H1 (cell line): ENCODE results near the gene SBF1. TPM values are rescaled to one million over a fixed set of nuclear protein-coding genes. Genes with fewer than 3 reads are reported as not detected.
A peak's percentile ranks its signal among the peaks of the same experiment; 100 is the strongest.

Experiments used
- CEBPB ChIP-seq: IDR thresholded peaks from 2 replicates; pipeline ENCODE4 v1.6.1; 2012; ENCODE audit warnings: low read depth, low read length
- CTBP2 ChIP-seq: IDR thresholded peaks from 2 replicates; pipeline ENCODE4 v1.7.0; 2011; ENCODE audit warnings: borderline replicate concordance, mild to moderate bottlenecking, moderate library complexity, mixed read lengths, low read length; ENCODE audit not compliant: insufficient read depth, insufficient read length
- EP300 ChIP-seq, 2 experiments: IDR thresholded peaks; 1 replicate in 1 of 2; 2 replicates in 1 of 2; pipeline ENCODE4 v1.6.1; 2011 to 2012; ENCODE audit warnings: low read depth in 2 of 2, low read length in 2 of 2, mild to moderate bottlenecking in 2 of 2, borderline replicate concordance in 1 of 2, inconsistent platforms in 1 of 2, moderate library complexity in 1 of 2
- POLR2A ChIP-seq, 2 experiments: IDR thresholded peaks; 1 replicate in 1 of 2; 2 replicates in 1 of 2; pipeline ENCODE4 v1.6.1; 2011; ENCODE audit warnings: low read depth in 2 of 2, low read length in 2 of 2, mild to moderate bottlenecking in 2 of 2; ENCODE audit errors: control extremely low read depth in 1 of 2
- SIX5 ChIP-seq: IDR thresholded peaks from 2 replicates; pipeline ENCODE4 v1.6.1; 2011; ENCODE audit warnings: mild to moderate bottlenecking, low read depth, low read length
- TAF1 ChIP-seq: IDR thresholded peaks from 2 replicates; pipeline ENCODE4 v1.6.1; 2011; ENCODE audit warnings: mild to moderate bottlenecking, low read depth, low read length
- TAF7 ChIP-seq: optimal IDR thresholded peaks from 2 replicates; pipeline ENCODE3; 2011; ENCODE audit warnings: low read depth, mild to moderate bottlenecking, inconsistent platforms, low read length, moderate library complexity, borderline replicate concordance
- polyA plus RNA-seq, 7 experiments: library from polyadenylated mRNA; depleted of rRNA in 3 of 7; stranded (reverse) in 5 of 7; unstranded in 2 of 7; fragments of >200 nt in 5 of 7; fragments of 200-250 nt in 2 of 7; gene quantifications; 1 replicate in 5 of 7; 2 replicates in 1 of 7; 4 replicates in 1 of 7; pipeline versions ENCODE4 v1.2.1 to v1.2.3, GENCODE V29; 2011 to 2013; ENCODE audit warnings: missing spikeins in 2 of 7, mixed read lengths in 2 of 7
- total RNA-seq: library from RNA; stranded (reverse); fragmentation: NEBNext Ultra II Directional; extraction: Animal tissue kit (Norgen Biotek cat#: 25700); gene quantifications from 2 replicates; pipeline ENCODE4 v1.2.1, GENCODE V29; 2021
- TF ChIP-seq, protein P1 (sequence below): fragments of 300-600 bp; sonication (generic); IDR thresholded peaks from 2 replicates; pipeline ENCODE4 v1.7.1; 2012; ENCODE audit warnings: low read length, moderate library complexity, mild to moderate bottlenecking, inconsistent platforms; ENCODE audit not compliant: insufficient replicate concordance
- TF ChIP-seq, protein P2 (sequence below): IDR thresholded peaks from 2 replicates; pipeline ENCODE4 v1.6.1; 2012; ENCODE audit warnings: inconsistent platforms

SBF1 gene
- total and polyA plus RNA-seq, 2 of the 8 experiments (the other 6 are each of a cell fraction or from before 2014, with no cell fraction given) = 29.1 to 71.5 TPM

DNA sequence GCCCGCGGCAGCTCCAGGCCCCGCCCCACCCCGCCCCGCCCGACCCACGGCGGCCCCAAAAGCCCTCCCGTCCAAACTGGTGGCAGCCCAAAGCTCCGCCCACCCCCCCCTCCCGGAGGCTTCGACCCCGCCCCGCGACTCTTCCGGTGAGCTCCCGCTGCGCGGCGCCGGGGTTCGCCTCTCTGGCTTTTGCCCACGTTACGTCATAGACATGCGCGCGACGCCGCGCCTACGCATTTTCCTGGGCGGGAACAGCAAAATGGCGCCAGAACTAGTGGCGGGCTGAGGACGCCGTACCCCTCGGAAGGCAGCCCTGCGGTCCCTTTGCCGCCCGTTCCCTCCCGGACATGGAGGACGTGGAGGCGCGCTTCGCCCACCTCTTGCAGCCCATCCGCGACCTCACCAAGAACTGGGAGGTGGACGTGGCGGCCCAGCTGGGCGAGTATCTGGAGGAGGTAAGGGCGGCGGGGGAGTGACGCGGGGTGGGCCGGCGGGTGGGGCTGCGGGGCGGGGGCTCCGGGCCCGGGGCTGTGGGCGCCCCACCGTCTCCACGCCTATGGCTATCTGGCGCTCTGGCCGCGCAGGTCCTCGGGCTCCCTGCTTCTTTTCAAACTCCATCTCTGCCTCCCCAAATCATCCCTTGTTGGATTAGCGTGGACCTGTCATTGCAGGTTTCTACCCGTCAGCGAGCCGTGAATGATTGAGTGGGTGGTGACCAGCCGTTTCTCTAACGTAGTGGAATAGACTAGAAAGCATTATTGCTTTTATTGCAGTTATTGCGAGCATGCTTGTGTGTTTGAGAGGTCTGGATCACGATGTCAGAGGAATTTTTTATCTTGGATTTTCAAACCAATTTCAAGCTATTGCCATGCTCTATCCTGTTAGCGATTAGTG lies 33.4 kb upstream of the SBF1 start, which contains the start of gene NCAPH2 (continued):
- TF ChIP-seq, protein P1, sequence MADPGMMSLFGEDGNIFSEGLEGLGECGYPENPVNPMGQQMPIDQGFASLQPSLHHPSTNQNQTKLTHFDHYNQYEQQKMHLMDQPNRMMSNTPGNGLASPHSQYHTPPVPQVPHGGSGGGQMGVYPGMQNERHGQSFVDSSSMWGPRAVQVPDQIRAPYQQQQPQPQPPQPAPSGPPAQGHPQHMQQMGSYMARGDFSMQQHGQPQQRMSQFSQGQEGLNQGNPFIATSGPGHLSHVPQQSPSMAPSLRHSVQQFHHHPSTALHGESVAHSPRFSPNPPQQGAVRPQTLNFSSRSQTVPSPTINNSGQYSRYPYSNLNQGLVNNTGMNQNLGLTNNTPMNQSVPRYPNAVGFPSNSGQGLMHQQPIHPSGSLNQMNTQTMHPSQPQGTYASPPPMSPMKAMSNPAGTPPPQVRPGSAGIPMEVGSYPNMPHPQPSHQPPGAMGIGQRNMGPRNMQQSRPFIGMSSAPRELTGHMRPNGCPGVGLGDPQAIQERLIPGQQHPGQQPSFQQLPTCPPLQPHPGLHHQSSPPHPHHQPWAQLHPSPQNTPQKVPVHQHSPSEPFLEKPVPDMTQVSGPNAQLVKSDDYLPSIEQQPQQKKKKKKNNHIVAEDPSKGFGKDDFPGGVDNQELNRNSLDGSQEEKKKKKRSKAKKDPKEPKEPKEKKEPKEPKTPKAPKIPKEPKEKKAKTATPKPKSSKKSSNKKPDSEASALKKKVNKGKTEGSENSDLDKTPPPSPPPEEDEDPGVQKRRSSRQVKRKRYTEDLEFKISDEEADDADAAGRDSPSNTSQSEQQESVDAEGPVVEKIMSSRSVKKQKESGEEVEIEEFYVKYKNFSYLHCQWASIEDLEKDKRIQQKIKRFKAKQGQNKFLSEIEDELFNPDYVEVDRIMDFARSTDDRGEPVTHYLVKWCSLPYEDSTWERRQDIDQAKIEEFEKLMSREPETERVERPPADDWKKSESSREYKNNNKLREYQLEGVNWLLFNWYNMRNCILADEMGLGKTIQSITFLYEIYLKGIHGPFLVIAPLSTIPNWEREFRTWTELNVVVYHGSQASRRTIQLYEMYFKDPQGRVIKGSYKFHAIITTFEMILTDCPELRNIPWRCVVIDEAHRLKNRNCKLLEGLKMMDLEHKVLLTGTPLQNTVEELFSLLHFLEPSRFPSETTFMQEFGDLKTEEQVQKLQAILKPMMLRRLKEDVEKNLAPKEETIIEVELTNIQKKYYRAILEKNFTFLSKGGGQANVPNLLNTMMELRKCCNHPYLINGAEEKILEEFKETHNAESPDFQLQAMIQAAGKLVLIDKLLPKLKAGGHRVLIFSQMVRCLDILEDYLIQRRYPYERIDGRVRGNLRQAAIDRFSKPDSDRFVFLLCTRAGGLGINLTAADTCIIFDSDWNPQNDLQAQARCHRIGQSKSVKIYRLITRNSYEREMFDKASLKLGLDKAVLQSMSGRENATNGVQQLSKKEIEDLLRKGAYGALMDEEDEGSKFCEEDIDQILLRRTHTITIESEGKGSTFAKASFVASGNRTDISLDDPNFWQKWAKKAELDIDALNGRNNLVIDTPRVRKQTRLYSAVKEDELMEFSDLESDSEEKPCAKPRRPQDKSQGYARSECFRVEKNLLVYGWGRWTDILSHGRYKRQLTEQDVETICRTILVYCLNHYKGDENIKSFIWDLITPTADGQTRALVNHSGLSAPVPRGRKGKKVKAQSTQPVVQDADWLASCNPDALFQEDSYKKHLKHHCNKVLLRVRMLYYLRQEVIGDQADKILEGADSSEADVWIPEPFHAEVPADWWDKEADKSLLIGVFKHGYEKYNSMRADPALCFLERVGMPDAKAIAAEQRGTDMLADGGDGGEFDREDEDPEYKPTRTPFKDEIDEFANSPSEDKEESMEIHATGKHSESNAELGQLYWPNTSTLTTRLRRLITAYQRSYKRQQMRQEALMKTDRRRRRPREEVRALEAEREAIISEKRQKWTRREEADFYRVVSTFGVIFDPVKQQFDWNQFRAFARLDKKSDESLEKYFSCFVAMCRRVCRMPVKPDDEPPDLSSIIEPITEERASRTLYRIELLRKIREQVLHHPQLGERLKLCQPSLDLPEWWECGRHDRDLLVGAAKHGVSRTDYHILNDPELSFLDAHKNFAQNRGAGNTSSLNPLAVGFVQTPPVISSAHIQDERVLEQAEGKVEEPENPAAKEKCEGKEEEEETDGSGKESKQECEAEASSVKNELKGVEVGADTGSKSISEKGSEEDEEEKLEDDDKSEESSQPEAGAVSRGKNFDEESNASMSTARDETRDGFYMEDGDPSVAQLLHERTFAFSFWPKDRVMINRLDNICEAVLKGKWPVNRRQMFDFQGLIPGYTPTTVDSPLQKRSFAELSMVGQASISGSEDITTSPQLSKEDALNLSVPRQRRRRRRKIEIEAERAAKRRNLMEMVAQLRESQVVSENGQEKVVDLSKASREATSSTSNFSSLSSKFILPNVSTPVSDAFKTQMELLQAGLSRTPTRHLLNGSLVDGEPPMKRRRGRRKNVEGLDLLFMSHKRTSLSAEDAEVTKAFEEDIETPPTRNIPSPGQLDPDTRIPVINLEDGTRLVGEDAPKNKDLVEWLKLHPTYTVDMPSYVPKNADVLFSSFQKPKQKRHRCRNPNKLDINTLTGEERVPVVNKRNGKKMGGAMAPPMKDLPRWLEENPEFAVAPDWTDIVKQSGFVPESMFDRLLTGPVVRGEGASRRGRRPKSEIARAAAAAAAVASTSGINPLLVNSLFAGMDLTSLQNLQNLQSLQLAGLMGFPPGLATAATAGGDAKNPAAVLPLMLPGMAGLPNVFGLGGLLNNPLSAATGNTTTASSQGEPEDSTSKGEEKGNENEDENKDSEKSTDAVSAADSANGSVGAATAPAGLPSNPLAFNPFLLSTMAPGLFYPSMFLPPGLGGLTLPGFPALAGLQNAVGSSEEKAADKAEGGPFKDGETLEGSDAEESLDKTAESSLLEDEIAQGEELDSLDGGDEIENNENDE = no peak
- TF ChIP-seq TAF7 = peak; percentile 96
- peak; percentile 99 for TF ChIP-seq TAF1
- peak; percentile 38; the same call in 1 of the 2 replicates for TF ChIP-seq CEBPB
- peak in 1 of 2 experiments; percentile 44; a peak in 1 of 3 replicates for TF ChIP-seq EP300 (IDR thresholded peaks at IDR 0.05; ENCODE audit: borderline replicate concordance in 1 of 2, low read depth in 2 of 2, low read length in 2 of 2)
- TF ChIP-seq CTBP2 = no peak
- TF ChIP-seq POLR2A (IDR thresholded peaks at IDR 0.05; ENCODE audit: control extremely low read depth in 1 of 2, low read depth in 2 of 2, low read length in 2 of 2) = peak in 1 of 2 experiments; percentile 96; a peak in 2 of 3 replicates
- TF ChIP-seq, protein P2, sequence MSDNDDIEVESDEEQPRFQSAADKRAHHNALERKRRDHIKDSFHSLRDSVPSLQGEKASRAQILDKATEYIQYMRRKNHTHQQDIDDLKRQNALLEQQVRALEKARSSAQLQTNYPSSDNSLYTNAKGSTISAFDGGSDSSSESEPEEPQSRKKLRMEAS = peak; percentile 57; the same call in 1 of the 2 replicates
- TF ChIP-seq SIX5 = no peak
